Smooth muscle cell (in vitro differentiated cells): Measurements from ENCODE around the gene APOL3. TPM values are rescaled to one million over a fixed set of nuclear protein-coding genes. Genes with fewer than 3 reads are reported as not detected.

ENCODE experiments used
- DNase-seq: peaks from one replicate; lab custom pipeline; 2025; ENCODE audit not compliant: unreplicated experiment; lab: John Stamatoyannopoulos, UW
- H2AFZ ChIP-seq: fragments of 200-600 bp; sonication (generic); 2 replicates; pipeline ENCODE4 v1.6.0; 2016; ENCODE audit warnings: antibody characterized with exemption, low read depth, mild to moderate bottlenecking
- H3F3A ChIP-seq: fragments of 200-600 bp; sonication (generic); 2 replicates; pipeline ENCODE4 v1.6.0; 2017; ENCODE audit warnings: antibody characterized with exemption, low read depth
- H3K27ac ChIP-seq: fragments of 200-600 bp; sonication (generic); 2 replicates; pipeline ENCODE4 v1.5.1; 2016; ENCODE audit warnings: low read depth, mild to moderate bottlenecking
- H3K27me3 ChIP-seq: fragments of 200-600 bp; sonication (generic); 2 replicates; pipeline ENCODE4 v1.6.1; 2016; ENCODE audit warnings: low read depth, mild to moderate bottlenecking
- H3K36me3 ChIP-seq: fragments of 200-600 bp; sonication (generic); 2 replicates; pipeline ENCODE4 v1.5.1; 2016; ENCODE audit warnings: low read depth
- H3K4me1 ChIP-seq: fragments of 200-600 bp; sonication (generic); 2 replicates; pipeline ENCODE4 v1.5.1; 2016; ENCODE audit warnings: low read depth
- H3K4me2 ChIP-seq: fragments of 200-600 bp; sonication (generic); 2 replicates; pipeline ENCODE4 v1.6.0; 2016; ENCODE audit warnings: mild to moderate bottlenecking
- H3K4me3 ChIP-seq: fragments of 200-600 bp; sonication (generic); 2 replicates; pipeline ENCODE4 v1.5.1; 2016; ENCODE audit warnings: mild to moderate bottlenecking
- H3K79me2 ChIP-seq: fragments of 200-600 bp; sonication (generic); 2 replicates; pipeline ENCODE4 v1.6.0; 2016; ENCODE audit warnings: low read depth, mild to moderate bottlenecking
- H3K9ac ChIP-seq: fragments of 200-600 bp; sonication (generic); 2 replicates; pipeline ENCODE4 v1.6.0; 2016; ENCODE audit warnings: low read depth
- H3K9me3 ChIP-seq: fragments of 200-600 bp; sonication (generic); replicated peaks from 2 replicates; pipeline ENCODE4 v1.5.1; 2016; ENCODE audit warnings: low read depth
- H4K20me1 ChIP-seq: fragments of 200-600 bp; sonication (generic); 2 replicates; pipeline ENCODE4 v1.6.0; 2016; ENCODE audit warnings: low read depth
- WGBS: methylation state at CpG from one replicate; pipeline ENCODE4 v1.1.7; 2016; ENCODE audit warnings: low lambda C conversion rate; 5-methylcytosine and 5-hydroxymethylcytosine counted together
- polyA plus RNA-seq: library from polyadenylated mRNA; unstranded; fragments of >200 nt; fragmentation: Nextera tagmentation; extraction: Ambion mirVana; gene quantifications from 2 replicates; pipeline ENCODE4 v1.2.1, GENCODE V29; 2016
- total RNA-seq: library from RNA; depleted of rRNA; stranded (reverse); fragments of >200 nt; gene quantifications from 2 replicates; pipeline ENCODE4 v1.2.3, GENCODE V29; 2014
- TF ChIP-seq, protein P1 (sequence below): fragments of 200-600 bp; sonication (generic); IDR thresholded peaks from 2 replicates; pipeline ENCODE4 v1.5.1; 2017; ENCODE audit warnings: borderline replicate concordance, mild to moderate bottlenecking, antibody characterized with exemption; ENCODE audit not compliant: insufficient read depth, poor library complexity, severe bottlenecking

APOL3 gene
- total and polyA plus RNA-seq, 2 experiments from 2014 or later, result 0.24 to 0.40 TPM

DNA sequence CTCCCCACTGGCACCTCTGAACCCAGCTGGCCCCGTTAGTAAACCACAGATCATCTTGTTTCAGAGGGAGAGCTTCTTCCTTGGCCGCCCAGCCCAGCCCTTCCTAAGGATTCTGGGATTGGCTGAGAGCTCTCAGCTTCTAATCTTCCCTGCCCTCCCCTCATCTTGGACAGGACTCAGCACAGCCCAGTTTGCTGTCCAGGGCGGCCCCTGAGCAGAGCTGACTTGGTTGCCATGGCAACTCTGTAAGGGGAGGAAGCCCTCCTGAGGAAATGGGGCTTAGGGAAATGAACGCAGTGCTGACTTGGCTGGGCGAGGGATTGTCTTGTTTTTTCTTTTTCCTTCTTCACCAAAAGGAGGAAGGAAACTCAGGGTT is 36.5 kb upstream of the APOL3 start:
- H4K20me1 ChIP-seq, result no peaks in the 10 kb centered on the region
- no peaks in the 10 kb centered on the region for H3K9me3 ChIP-seq
- DNase-seq, result peak; percentile 52
- H3K4me1 ChIP-seq, result peaks cover 30% of the 10 kb centered on the region
- 4% methylated on average over 5 of the region's 5 CpGs for WGBS
- H3K27ac ChIP-seq, result peak overlapping the region; percentile 71
- H3K27me3 ChIP-seq, result no peaks in the 10 kb centered on the region
- peak overlapping the region; percentile 72 for H3K4me2 ChIP-seq
- H3F3A ChIP-seq, result peaks cover 4% of the 10 kb centered on the region
- no peaks in the 10 kb centered on the region for H3K79me2 ChIP-seq
- H3K36me3 ChIP-seq, result no peaks in the 10 kb centered on the region
- TF ChIP-seq, protein P1, sequence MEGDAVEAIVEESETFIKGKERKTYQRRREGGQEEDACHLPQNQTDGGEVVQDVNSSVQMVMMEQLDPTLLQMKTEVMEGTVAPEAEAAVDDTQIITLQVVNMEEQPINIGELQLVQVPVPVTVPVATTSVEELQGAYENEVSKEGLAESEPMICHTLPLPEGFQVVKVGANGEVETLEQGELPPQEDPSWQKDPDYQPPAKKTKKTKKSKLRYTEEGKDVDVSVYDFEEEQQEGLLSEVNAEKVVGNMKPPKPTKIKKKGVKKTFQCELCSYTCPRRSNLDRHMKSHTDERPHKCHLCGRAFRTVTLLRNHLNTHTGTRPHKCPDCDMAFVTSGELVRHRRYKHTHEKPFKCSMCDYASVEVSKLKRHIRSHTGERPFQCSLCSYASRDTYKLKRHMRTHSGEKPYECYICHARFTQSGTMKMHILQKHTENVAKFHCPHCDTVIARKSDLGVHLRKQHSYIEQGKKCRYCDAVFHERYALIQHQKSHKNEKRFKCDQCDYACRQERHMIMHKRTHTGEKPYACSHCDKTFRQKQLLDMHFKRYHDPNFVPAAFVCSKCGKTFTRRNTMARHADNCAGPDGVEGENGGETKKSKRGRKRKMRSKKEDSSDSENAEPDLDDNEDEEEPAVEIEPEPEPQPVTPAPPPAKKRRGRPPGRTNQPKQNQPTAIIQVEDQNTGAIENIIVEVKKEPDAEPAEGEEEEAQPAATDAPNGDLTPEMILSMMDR, result no peak
- no peak overlapping the region for H3K4me3 ChIP-seq
- peak overlapping the region; percentile 48 for H3K9ac ChIP-seq
- H2AFZ ChIP-seq, result peak overlapping the region; percentile 24

DNA sequence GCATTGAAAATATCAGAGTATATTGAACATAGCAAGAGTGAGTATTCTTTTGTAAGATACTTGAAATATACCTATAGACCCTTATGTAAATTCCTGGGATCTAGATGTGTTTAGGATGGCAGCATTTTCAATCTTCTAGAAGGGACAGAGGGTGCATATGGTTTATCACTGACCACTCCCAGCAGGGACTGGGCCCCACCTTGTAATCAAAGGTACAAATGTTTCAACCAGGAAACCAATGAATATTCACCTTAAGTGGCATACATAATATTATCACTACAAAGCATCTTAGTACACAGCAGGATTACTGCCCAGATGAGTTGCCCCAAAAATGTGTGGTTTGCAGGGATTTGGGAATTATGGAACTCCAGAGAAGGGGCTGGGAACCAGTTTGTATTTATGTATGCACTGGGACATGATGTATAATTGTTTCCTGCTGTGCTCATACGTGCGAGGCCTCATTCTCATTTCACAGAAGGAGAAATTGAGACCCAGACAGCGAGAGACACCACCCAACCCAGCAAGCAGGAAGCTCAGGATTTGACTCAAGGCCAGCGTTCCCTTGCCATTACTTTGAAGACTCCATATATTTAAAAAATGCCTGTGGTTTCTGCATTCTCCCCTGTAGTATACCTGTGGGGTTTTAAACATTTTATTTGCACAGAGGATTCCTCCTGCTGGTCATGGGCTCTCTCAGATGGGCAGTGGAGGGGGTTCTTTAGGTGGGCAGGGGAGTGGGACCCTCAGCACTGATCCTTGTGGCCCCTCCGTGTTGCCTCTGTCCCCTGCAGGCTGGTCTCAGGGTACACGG is 35.9 kb upstream of the APOL3 start:
- H2AFZ ChIP-seq, result peak overlapping the region; percentile 33
- peaks cover 25% of the 10 kb centered on the region for H3K4me1 ChIP-seq
- no peak overlapping the region for H3K4me3 ChIP-seq
- TF ChIP-seq, protein P1, result no peak
- peak overlapping the region; percentile 72 for H3K4me2 ChIP-seq
- WGBS, result 20% methylated on average over 6 of the region's 6 CpGs
- no peaks in the 10 kb centered on the region for H4K20me1 ChIP-seq
- H3K9ac ChIP-seq, result no peak overlapping the region
- H3K9me3 ChIP-seq, result no peaks in the 10 kb centered on the region
- H3K27me3 ChIP-seq, result no peaks in the 10 kb centered on the region
- H3K36me3 ChIP-seq, result no peaks in the 10 kb centered on the region
- H3K27ac ChIP-seq, result peak overlapping the region; percentile 71
- DNase-seq, result no peak
- peaks cover 4% of the 10 kb centered on the region for H3F3A ChIP-seq
- no peaks in the 10 kb centered on the region for H3K79me2 ChIP-seq

GRCh38 chr22:36194971-36195370 is 34.4 kb upstream of the APOL3 start:
- Histone ChIP-seq H3K4me3 (no peak overlapping the region), H3K4me1 (peaks cover 25% of the 10 kb centered on the region), H3K79me2 (no peaks in the 10 kb centered on the region), H3K9me3 (no peaks in the 10 kb centered on the region), H3F3A (peaks cover 4% of the 10 kb centered on the region), H3K4me2 (no peak overlapping the region), H2AFZ (no peak overlapping the region), H3K9ac (no peak overlapping the region), H4K20me1 (no peaks in the 10 kb centered on the region), H3K27ac (no peak overlapping the region), H3K27me3 (no peaks in the 10 kb centered on the region), H3K36me3 (no peaks in the 10 kb centered on the region)
- TF ChIP-seq, protein P1, result peak; percentile 75
- DNase-seq, result peak; percentile 14
- WGBS, result 45% methylated on average over 5 of the region's 5 CpGs

- no peak overlapping the region for H3K9ac ChIP-seq
- WGBS, result 89% methylated on average over 2 of the region's 2 CpGs
- no peak overlapping the region for H2AFZ ChIP-seq
- no peak overlapping the region for H3K27ac ChIP-seq
- H3K36me3 ChIP-seq, result no peaks in the 10 kb centered on the region
- H3K27me3 ChIP-seq, result no peaks in the 10 kb centered on the region
- no peaks in the 10 kb centered on the region for H3K9me3 ChIP-seq
- no peak overlapping the region for H3K4me2 ChIP-seq
- no peak for DNase-seq
- H3K4me1 ChIP-seq, result peaks cover 25% of the 10 kb centered on the region
- no peak overlapping the region for H3K4me3 ChIP-seq
- no peaks in the 10 kb centered on the region for H3K79me2 ChIP-seq
- TF ChIP-seq, protein P1, result no peak
- no peaks in the 10 kb centered on the region for H4K20me1 ChIP-seq
- peaks cover 4% of the 10 kb centered on the region for H3F3A ChIP-seq
Measured at GRCh38 chr22:36194385-36194784, 33.8 kb upstream of the APOL3 start.
